H4 (cell line): ENCODE measurements around the gene C2CD4C. TPM values are rescaled to one million over a fixed set of nuclear protein-coding genes. Genes with fewer than 3 reads are reported as not detected.
"Not testable (repeated sequence)": the region's sequence is repeated elsewhere in the genome, so short reads cannot be mapped to it uniquely, and the experiment has no call there.

Source experiments
- DNase-seq: peaks from one replicate; pipeline ENCODE4 v3.0.0-alpha.2; 2015; ENCODE audit warnings: low spot score
- total RNA-seq: library from RNA; depleted of rRNA; stranded (reverse); fragments of >200 nt; shearing (Covaris generic); gene quantifications from 2 replicates; pipeline ENCODE4 v1.2.3, GENCODE V29; 2014

C2CD4C gene
- total RNA-seq, 1 experiment from 2014 or later: 0.93 TPM

DNA sequence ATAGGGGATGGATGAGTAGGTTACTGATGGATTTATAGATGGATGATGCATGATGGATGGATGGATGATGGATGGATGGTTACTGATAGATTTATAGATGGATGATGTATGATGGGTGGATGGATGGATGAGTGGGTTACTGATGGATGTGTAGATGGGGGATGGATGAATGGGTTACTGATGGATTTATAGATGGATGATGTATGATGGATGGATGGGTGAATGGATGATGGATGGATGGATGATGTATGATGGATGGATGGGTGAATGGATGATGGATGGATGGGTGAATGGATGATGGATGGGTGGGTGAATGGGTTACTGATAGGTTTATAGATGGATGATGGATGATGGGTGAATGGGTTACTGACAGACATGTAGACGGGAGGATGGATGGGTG lies 6.3 kb upstream of the C2CD4C start:
- DNase-seq: no peak

GRCh38 chr19:413756-414420 lies 4.9 kb upstream of the C2CD4C start:
- no peak for DNase-seq

GRCh38 chr19:412356-413355 lies 3.7 kb upstream of the C2CD4C start:
- no peak for DNase-seq

- no peak for DNase-seq
Measured at GRCh38 chr19:411723-412355, 2.9 kb upstream of the C2CD4C start.

DNA sequence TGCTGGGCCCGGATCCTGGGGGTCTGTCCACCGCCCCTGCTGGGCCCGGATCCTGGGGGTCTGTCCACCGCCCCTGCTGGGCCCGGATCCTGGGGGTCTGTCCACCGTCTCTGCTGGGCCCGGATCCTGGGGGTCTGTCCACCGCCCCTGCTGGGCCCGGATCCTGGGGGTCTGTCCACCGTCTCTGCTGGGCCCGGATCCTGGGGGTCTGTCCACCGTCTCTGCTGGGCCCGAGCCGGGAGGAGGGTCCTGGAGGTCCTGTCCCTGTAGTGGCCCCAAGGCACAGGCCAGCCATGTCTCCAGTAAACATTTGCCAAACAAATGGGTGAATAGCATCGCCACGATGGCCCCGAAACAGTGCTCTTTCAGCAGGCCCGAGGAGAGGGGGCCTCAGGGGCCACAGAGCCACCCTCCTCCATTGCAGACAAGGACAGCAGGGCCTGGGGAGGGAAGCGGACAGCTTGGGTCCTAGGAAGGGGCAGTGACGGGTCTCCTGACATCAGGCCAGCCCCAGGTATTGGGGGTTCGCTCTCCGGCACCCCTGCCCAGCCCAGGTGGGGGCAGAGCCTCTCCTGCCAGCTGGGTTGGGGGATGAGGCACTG lies 2.3 kb upstream of the C2CD4C start:
- DNase-seq: not testable (repeated sequence)

DNA sequence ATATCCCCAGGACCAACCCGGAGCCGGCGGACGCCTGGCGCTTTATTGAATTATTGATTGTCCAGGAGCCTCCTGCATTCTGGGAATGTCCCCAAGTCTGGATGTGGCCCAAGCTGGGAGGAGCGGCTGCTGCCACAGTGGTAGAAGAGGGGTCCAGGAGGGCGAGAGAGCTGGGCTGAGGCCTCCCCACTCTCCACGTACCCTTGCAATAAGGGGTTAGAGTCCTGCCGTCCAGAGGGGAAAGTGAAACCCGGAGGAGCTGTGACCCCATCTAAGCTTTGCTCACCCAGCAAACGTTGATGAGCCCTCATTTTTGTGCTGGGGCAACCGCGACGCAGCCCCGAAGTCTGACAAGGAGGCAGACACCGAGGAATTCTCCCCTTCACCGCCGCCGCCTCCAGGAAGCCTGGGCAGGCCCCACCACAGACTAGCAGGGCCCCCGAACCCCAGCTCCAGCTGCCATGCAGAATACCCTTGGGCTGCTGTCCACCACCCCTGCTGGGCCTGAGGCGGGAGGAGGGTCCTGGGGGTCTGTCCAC lies 1.4 kb upstream of the C2CD4C start:
- DNase-seq: no peak

DNA sequence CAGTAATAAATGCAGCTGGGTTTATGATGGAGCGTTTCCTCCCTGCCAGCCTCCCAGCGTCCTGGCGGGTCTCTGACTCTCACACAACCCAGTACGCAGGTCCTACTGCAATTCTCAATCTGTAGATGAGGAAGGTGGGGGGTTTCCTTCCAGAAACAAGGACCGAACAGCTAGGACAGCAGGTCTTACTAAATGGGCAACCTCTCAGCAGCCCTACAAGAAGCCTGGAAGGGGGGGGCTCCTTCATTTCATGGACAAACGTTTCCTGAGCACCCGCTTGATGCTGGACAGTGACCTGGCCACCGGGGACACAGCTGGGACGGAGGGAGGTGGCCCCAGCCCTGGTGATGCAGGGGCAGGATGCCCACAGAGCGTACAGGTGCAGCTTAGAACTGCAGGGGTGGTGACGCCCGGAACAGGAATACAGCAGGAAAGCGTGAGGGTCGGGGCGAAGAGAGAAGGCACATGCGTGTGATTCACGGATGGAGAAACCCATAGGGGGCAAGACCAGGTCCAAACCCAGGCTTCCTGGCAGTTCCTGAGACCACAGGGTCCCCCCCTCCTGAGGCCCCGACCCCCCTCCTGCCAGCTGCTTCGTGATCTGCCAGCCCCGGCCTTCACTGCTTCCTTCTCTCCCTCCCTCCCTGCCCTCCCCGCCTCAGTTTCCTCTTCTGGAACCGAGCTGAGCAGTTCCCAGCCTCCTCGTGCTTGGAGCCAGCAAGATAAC lies 732 bp upstream of the C2CD4C start:
- no peak for DNase-seq

DNA sequence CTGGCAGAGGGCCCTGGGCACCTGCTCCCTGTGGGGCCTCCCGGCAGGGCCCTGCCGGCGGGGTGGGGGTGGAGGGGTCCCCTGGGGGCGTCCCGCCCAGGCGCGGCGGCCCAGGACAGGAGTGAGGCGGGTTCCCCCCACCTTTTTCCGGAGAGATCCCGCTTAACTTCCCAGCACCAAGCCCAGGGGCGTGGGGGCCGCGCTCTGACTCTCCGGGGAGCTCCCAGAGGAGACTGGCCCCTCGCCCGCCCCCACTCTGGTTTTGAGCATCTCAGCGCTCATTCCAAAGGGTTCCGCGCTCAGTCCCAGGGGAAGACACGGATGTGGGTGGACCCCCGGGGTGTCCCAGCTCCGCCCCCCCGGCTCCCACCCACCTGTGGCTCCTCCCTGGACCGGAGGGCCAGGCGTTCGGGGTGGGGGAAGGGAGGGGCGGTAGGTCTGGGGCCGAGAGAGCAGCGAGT lies 476 bp downstream of the C2CD4C start:
- no peak for DNase-seq

DNA sequence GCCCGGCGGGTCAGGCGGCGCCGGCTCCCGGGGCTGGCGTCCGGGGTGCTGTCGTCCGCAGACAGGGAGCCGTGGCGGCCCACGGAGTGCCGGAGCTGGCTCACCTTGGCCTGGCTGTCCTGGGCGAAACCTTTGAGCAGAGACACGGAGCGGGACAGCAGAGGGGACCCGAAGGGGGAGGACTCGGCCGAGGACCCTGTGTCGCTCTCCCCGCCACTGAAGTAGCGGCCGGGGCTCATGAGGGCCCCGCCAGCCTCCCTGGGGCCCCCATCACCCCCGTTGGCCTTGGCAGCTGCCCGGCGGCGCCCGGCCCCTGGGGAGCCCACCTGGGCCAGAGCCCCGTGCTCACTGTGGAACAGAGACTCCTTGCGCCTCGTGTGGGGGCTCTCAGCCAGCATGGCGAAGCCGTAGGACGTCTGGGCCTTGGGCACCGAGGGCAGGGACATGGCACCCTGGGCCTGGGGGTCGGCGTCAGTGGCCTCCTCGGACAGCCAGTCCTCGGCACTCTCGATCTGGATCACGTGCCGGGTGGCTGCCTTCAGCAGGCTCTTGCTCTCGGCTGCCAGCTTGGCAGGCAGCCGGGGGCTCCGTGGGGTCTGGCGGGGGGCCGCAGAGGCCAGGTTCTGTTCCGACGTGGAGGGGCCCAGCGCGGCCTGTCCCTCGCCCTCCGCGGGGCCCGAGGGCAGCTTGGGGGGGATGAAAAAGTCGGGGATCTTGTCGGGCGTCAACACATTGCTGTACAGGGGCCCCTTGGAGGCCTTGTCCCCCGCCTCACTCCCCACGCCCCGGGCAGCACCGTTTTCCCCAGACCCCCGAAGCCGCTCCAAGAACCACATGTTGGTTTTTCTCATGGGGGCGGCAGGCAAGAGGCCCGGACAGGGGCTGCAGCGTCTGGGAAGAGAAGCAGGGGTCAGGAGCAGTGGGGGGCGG lies 1.2 kb downstream of the C2CD4C start:
- no peak for DNase-seq

- DNase-seq: no peak
Measured at GRCh38 chr19:406971-407510, 1.9 kb downstream of the C2CD4C start.

DNA sequence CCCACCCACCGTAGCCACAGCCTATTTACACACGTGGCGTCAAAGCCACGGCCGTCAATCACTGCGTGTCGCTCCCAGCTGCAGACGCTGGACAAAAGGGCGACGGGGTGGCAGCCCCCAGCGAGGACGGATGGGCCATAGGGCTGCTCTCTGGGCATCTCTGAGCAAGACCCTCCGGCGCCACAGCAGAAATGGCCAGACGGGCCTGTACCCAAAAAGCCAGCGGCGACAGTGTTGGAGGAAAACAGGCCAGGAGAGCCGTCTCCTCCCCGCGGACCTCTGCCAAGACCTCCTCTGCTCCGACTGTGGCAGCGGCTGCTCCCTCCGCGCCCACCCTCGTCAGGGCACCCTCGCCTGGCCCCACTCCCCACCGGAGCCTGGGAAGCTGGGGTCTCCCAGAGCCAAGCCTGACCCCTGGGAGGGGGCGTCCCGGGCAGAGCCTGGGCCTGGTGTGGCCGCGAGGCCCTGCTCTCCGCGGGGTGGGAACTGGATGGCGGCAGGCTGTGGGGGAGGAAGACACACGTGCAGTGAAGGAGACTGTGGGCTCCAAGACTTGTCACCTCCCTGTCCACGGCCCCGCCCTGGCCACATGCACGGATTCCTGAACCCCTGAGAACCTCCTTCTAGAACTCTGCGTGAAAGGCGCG lies 2.7 kb downstream of the C2CD4C start:
- DNase-seq: no peak

DNA sequence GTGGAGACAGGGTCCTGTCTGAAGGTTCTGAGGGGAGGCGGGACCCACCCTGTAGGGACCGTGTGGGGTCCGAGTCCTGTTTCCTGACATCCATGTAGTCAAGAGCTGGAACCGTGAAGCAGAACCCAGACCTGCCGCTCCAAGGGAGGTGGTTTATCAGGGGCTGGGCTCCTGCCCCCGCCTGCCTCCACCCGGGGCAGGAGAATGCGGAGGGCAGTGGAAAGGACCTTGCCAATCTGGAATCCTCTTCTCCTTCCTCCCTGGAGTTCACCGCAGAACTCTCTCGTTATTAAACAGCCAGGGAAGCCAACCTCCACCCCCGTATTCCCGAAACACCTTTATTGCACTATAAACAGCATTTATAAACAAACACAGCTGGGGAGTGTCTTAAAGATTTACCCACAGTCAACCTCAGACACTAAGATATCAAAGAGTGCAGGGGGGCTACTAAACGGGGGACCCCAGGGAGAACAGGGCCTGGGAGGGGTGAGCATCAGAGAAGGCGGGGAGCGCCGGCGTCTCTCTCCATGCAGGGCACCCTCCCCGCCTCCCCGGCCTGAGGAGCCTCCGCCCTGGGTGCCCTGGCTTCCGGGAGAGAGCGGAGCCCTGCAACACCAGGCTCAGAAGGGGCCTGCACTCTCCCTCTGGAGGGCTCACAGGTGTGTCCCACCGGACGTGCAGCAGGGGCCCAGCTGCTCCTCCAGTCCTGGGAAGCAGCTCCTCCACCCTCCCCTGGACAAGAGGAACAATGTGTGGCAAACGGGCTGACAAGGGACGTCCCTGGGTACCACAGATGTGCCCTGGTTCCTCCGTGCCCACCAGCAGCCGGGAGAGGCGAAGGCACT lies 3.6 kb downstream of the C2CD4C start:
- DNase-seq: no peak

DNA sequence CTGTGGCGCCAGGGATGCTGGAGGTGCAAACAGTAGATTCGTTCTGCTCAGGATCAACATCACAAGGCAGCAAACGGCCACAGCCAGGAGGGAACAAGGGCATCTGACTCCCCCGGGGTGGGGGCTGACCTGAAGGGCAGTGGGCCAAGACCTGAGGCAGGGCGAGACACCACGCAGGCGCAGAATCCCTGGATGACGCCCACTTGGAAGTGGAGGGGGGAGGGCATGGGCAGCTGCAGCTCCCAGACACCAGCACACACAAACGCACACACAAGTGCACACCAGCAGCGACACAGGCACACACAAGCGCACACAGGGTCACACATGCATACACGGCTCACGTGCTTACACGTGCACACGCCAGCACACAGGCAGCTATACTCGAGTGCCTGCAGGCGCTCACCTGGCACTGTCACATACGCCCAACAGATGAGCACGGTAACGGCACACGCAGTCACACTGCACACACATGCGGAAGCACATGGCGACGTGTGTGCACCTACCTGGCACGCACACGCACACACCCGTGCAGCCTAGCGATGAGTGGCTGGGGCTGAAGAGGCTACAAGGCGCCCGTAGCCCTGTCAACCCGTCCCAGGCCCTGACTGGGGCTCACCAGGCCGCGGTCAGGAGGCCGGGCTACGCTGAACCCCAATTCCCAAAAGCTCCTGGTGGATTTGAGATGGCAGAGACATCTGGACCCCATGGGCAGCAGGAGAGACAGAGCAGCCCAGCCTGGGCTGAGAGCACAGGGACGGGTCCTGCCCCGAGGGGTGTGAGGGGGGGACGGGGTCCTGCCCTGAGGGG lies 5.5 kb downstream of the C2CD4C start:
- no peak for DNase-seq

DNA sequence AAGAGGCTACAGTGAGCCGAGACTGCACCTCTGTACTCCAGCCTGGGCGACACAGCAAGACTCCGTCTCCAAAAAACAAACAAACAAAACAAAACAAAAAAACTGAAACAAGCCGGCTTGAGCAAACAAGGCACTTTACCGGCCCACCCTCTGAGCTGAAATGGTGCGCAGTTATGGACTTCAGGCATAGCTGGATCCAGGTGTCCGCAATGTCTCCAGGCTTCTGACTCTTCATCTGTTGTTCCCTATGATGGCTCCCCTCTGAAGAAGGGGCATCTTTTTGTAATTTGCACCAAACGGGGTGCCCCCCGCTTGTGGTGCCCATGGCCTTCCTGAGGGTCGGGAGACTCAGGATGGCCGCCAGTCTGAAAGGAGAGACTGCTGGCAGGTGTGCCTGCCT lies 6.2 kb downstream of the C2CD4C start:
- DNase-seq: no peak

DNA sequence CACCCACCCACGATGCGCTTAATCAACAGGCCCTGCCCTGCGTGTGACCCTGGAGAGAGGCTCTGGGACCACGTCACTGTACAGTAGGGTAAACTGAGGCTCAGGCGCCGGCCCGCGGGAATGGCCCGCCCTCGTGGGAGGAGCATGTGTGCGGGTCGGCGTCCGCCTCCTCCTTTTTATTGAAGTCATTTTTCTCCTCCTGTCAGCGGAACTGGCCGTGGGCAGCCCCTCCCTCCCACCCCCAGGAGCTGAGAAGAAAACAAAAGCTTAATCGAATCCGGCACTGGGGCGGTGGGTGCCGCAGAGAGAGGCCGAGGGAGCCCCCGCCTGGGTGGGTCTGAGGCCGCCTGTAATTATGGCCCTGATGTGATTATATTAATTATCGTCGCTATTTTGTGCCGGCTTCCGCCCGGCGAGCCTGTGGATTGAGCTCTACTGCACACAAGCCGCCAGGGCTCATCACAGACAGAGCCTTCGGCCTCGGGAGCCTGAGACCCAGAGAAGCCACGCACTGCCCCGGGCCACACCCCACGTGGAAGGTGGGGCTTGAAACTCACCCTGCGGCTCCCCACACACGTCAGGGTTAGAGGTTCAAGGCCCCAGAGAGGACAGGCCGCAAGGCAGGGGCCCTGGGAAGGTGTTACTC lies 7.0 kb downstream of the C2CD4C start:
- no peak for DNase-seq

DNA sequence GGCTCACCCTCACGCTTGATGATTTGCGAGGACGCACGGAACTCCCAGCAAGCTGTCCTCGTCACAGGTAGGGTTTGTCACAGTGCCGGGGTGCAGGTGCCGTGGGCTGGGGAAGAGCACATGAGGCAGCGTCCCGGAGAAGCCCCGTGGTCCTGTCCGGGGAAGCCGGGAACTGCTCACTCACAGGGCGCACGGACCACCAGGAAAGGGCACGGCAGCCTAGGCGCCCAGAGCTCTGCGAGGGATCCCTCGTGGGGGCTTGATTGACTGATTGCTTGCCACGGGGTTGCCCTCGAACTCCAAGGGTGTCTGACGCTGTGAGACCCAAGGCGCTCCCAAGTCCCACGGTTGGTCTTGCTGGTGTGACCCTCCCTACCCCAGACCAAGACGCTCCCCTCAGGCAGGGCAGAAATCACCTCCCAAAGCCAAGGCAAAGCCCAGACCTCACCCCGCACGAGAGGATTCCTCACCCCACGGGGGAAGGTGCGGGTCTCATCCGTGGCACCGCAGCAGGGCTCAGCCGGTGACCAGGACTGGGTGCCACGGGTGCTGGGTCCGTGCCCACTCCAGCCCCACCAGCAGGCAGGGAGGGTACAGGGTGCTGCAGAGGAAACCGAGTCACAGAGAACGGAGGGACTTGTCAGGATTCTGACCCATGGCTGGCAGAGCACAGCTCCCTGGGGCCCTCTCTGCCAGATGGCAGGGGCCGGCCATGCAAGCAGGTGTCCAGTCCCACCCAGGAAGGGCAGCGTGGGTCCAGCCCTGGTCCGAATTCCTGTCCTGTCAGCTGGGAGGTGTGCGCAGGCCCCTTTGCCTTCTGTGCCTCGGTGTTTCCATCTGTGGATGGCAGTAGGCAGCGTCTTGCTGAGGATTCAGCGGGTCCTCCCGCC lies 7.7 kb downstream of the C2CD4C start:
- no peak for DNase-seq
